Measurements from ENCODE around the gene TSGA10IP. TPM values are rescaled to one million over a fixed set of nuclear protein-coding genes. Genes with fewer than 3 reads are reported as not detected.

Gene TSGA10IP
- total RNA-seq, 1 experiment from 2014 or later, result not detected

DNA sequence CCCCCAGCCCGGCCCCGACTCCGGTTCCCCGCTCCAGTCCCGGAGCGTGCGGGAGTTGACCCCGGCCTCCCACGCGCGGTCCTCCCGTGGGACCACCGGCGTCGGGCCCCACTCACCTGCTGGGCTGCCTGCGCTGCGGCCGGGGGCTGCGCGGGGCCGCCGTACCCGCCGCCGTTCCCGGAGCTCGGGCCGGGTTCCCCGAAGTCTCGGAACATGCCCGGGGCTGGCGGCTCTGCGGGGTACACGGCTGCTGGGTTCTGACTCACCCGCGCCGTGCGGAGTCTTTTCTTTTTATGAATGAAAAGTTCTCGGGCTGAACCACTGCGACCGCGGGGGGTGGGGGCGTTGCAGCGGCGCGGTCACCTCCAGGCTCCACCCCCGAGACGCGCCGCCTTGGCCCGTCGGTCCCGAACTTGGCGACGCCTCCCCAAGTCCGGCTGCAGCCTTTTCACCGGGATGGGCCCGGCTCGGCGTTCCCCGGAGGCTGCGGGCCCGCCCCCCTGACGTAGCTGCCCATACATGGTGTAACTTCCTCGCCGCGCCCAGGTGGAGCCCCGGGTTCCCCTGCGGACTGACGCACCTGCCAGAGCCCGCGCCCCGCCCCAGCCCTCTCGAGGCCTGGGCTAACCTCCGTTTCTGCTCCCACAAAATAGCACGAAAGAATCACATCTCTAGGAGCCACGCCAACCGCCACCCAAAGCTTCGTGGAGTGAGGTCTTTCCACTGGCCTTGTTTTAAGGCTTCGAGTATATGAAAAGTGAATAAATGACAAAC, 45.0 kb upstream of the TSGA10IP start, which contains the start of gene FOSL1:
Gene FOSL1 (minus strand): TSS at position 264 of the 774 bp plus-strand sequence. CDS start 49 bp downstream, at position 215.
- intact Hi-C loops (cut with micrococcal nuclease; ENCODE audit: unreplicated experiment), result loop anchor here (1.0 kb wide), 2 partner anchors 11 to 12 kb away; partner anchors contain the start of gene FIBP
- H3K36me3 Mint-ChIP-seq (ENCODE audit: insufficient read depth, unreplicated experiment), result peaks cover 16% of the 10 kb centered on the region
- Histone ChIP-seq H3K27me3 (replicated peaks; ENCODE audit: control insufficient read depth, insufficient read depth, low read length) (no peaks in the 10 kb centered on the region; the same call in 1 of the 2 replicates), H3K4me1 (peaks cover 29% of the 10 kb centered on the region), H3K9me3 (no peaks in the 10 kb centered on the region), H3K4me3 (ENCODE audit: low read depth, low read length) (peak within 1 kb of the TSS; percentile 75), H3K36me3 (ENCODE audit: control insufficient read depth, insufficient read depth, low read length) (no peaks in the 10 kb centered on the region)
- POLR2A ChIA-PET, result interaction anchor here (0.6 to 2.7 kb wide), 4 partner anchors 9 to 41 kb away, joined by 3 to 27 read pairs (median 4); partner anchors contain the start of gene CCDC85B
- H3K27ac Mint-ChIP-seq (ENCODE audit: unreplicated experiment), result peak within 1 kb of the TSS; percentile 76
- CTCF ChIA-PET, result interaction anchor here (0.6 to 4.3 kb wide), 5 partner anchors 10 to 82 kb away, joined by 7 to 36 read pairs (median 9); partner anchors contain the start of genes CCDC85B and FIBP
- peak within 1 kb of the TSS; percentile 79 for H3K4me3 Mint-ChIP-seq (ENCODE audit: unreplicated experiment)
- H3K9me3 Mint-ChIP-seq (ENCODE audit: unreplicated experiment), result no peaks in the 10 kb centered on the region
- DNase-seq, result peak; percentile 97
- no peaks in the 10 kb centered on the region for H3K27me3 Mint-ChIP-seq (ENCODE audit: insufficient read depth, unreplicated experiment)
- no TSS peak for BruUV-seq (replicated peaks)
- TF ChIP-seq, protein P1, sequence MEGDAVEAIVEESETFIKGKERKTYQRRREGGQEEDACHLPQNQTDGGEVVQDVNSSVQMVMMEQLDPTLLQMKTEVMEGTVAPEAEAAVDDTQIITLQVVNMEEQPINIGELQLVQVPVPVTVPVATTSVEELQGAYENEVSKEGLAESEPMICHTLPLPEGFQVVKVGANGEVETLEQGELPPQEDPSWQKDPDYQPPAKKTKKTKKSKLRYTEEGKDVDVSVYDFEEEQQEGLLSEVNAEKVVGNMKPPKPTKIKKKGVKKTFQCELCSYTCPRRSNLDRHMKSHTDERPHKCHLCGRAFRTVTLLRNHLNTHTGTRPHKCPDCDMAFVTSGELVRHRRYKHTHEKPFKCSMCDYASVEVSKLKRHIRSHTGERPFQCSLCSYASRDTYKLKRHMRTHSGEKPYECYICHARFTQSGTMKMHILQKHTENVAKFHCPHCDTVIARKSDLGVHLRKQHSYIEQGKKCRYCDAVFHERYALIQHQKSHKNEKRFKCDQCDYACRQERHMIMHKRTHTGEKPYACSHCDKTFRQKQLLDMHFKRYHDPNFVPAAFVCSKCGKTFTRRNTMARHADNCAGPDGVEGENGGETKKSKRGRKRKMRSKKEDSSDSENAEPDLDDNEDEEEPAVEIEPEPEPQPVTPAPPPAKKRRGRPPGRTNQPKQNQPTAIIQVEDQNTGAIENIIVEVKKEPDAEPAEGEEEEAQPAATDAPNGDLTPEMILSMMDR (IDR thresholded peaks at IDR 0.05; ENCODE audit: insufficient read depth in 1 of 2, low read depth in 1 of 2, low read length in 1 of 2, severe bottlenecking in 1 of 2, unreplicated experiment in 1 of 2), result no peak
- H3K4me1 Mint-ChIP-seq (ENCODE audit: low read depth, unreplicated experiment), result peaks cover 22% of the 10 kb centered on the region

DNA sequence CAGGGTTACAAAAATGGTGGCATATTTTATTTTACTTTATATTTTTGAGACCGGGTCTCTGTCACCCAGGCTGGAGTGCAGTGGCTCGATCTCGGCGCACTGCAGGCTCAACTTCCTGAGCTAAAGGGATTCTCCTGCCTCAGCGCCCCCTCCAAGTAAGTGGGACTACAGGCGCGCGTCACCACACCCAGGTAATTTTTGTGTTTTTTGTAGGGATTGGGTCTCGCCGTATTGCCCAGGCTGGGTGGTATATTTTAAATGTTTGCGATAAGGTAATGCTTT, 44.4 kb upstream of the TSGA10IP start:
- Histone ChIP-seq H3K9me3 (no peaks in the 10 kb centered on the region), H3K4me1 (peaks cover 29% of the 10 kb centered on the region), H3K4me3 (ENCODE audit: low read depth, low read length) (peak overlapping the region; percentile 75), H3K36me3 (ENCODE audit: control insufficient read depth, insufficient read depth, low read length) (no peaks in the 10 kb centered on the region), H3K27me3 (replicated peaks; ENCODE audit: control insufficient read depth, insufficient read depth, low read length) (no peaks in the 10 kb centered on the region; the same call in 1 of the 2 replicates)
- H3K27me3 Mint-ChIP-seq (ENCODE audit: insufficient read depth, unreplicated experiment), result no peaks in the 10 kb centered on the region
- H3K4me3 Mint-ChIP-seq (ENCODE audit: unreplicated experiment), result peak overlapping the region; percentile 79
- CTCF ChIA-PET, result interaction anchor here (1.0 to 4.3 kb wide), 4 partner anchors 10 to 16 kb away, joined by 7 to 36 read pairs (median 20); partner anchors contain the start of genes CCDC85B and FIBP
- TSS peak; percentile 85 for BruUV-seq (replicated peaks)
- H3K4me1 Mint-ChIP-seq (ENCODE audit: low read depth, unreplicated experiment), result peaks cover 22% of the 10 kb centered on the region
- intact Hi-C loops (cut with micrococcal nuclease; ENCODE audit: unreplicated experiment), result loop anchor here (1.0 kb wide), 2 partner anchors 10 to 13 kb away; partner anchors contain the start of gene FIBP
- POLR2A ChIA-PET, result interaction anchor here (0.6 to 2.7 kb wide), 4 partner anchors 8 to 42 kb away, joined by 3 to 27 read pairs (median 4); partner anchors contain the start of gene CCDC85B
- DNase-seq, result no peak
- H3K36me3 Mint-ChIP-seq (ENCODE audit: insufficient read depth, unreplicated experiment), result peaks cover 13% of the 10 kb centered on the region
- peak overlapping the region; percentile 35 for H3K27ac Mint-ChIP-seq (ENCODE audit: unreplicated experiment)
- TF ChIP-seq, protein P1 (IDR thresholded peaks at IDR 0.05; ENCODE audit: insufficient read depth in 1 of 2, low read depth in 1 of 2, low read length in 1 of 2, severe bottlenecking in 1 of 2, unreplicated experiment in 1 of 2), result no peak
- H3K9me3 Mint-ChIP-seq (ENCODE audit: unreplicated experiment), result no peaks in the 10 kb centered on the region

DNA sequence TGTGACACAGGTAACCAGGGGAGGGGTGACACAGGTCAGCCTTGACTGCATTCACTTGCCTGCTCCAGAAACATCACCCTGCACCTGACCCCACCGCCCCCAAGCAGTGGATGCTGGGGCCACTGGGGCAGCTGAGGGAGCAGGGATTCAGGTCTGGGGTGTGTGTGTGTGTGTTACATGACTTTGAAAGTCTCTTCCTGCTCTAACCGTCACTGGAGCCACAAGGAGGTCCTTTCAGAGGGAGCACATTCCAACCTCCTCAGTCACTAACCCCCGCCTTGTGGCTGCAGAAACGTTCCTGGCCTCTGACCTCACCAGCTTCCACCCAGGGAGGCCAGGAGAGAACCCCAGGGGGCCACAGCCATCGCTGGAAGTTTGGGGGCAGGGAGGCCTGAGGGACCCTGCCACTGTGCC, 42.2 kb upstream of the TSGA10IP start:
- Histone ChIP-seq H3K4me3 (ENCODE audit: low read depth, low read length) (no peak overlapping the region), H3K9me3 (no peaks in the 10 kb centered on the region), H3K27me3 (replicated peaks; ENCODE audit: control insufficient read depth, insufficient read depth, low read length) (no peaks in the 10 kb centered on the region; the same call in 1 of the 2 replicates), H3K36me3 (ENCODE audit: control insufficient read depth, insufficient read depth, low read length) (no peaks in the 10 kb centered on the region), H3K4me1 (peaks cover 29% of the 10 kb centered on the region)
- BruUV-seq (replicated peaks), result no TSS peak
- TF ChIP-seq, protein P1 (IDR thresholded peaks at IDR 0.05; ENCODE audit: insufficient read depth in 1 of 2, low read depth in 1 of 2, low read length in 1 of 2, severe bottlenecking in 1 of 2, unreplicated experiment in 1 of 2), result no peak
- Mint-ChIP-seq H3K9me3 (ENCODE audit: unreplicated experiment) (no peaks in the 10 kb centered on the region), H3K4me3 (ENCODE audit: unreplicated experiment) (no peak overlapping the region), H3K27ac (ENCODE audit: unreplicated experiment) (peak overlapping the region; percentile 58), H3K27me3 (ENCODE audit: insufficient read depth, unreplicated experiment) (no peaks in the 10 kb centered on the region), H3K4me1 (ENCODE audit: low read depth, unreplicated experiment) (peaks cover 22% of the 10 kb centered on the region), H3K36me3 (ENCODE audit: insufficient read depth, unreplicated experiment) (peaks cover 13% of the 10 kb centered on the region)
- peak; percentile 62 to 78 for DNase-seq
- intact Hi-C loops (cut with micrococcal nuclease; ENCODE audit: unreplicated experiment), result no loop called here
- POLR2A ChIA-PET, result interaction anchor here (1.0 kb wide), 1 partner anchor 12 kb away, joined by 4 read pairs; no protein-coding TSS in a partner anchor
- CTCF ChIA-PET, result interaction anchor here (3.8 kb wide), 1 partner anchor 15 kb away, joined by 36 read pairs; the partner anchor contains the start of gene FIBP
